Neural cell (in vitro differentiated cells): Measurements from ENCODE around the gene KCNAB2. TPM values are rescaled to one million over a fixed set of nuclear protein-coding genes. Genes with fewer than 3 reads are reported as not detected.

ENCODE experiments used
- H2AFZ ChIP-seq: fragments of 200-600, 300-800 bp; sonication (generic), shearing (Covaris generic); 2 replicates; pipeline ENCODE4 v1.6.0; 2014; ENCODE audit warnings: low read depth, mild to moderate bottlenecking, antibody characterized with exemption, low read length, moderate library complexity
- H3F3A ChIP-seq: fragments of 200-600 bp; shearing (Covaris generic); 2 replicates; pipeline ENCODE4 v1.6.1; 2016; ENCODE audit warnings: mild to moderate bottlenecking, moderate library complexity, mixed read lengths, antibody characterized with exemption, low read length; ENCODE audit not compliant: insufficient read depth, poor library complexity, severe bottlenecking
- H3K27ac ChIP-seq: fragments of 200-600, 300-800 bp; sonication (generic), shearing (Covaris generic); 2 replicates; pipeline ENCODE4 v1.5.1; 2014; ENCODE audit warnings: mild to moderate bottlenecking, low read length, moderate library complexity
- H3K27me3 ChIP-seq: fragments of 300-800, 200-600 bp; sonication (generic), shearing (Covaris generic); 2 replicates; pipeline ENCODE4 v1.6.0; 2014; ENCODE audit warnings: mild to moderate bottlenecking, low read depth, low read length, moderate library complexity; ENCODE audit not compliant: insufficient read depth
- H3K36me3 ChIP-seq: fragments of 300-800, 200-600 bp; sonication (generic), shearing (Covaris generic); 2 replicates; pipeline ENCODE4 v1.5.1; 2014; ENCODE audit warnings: mild to moderate bottlenecking, antibody characterized with exemption, low read length, moderate library complexity; ENCODE audit not compliant: insufficient read depth
- H3K4me2 ChIP-seq: fragments of 300-800, 200-600 bp; sonication (generic), shearing (Covaris generic); 2 replicates; pipeline ENCODE4 v1.6.0; 2014; ENCODE audit warnings: mild to moderate bottlenecking, low read length
- H3K4me3 ChIP-seq: fragments of 300-800, 200-600 bp; sonication (generic), shearing (Covaris generic); 2 replicates; pipeline ENCODE4 v1.5.1; 2014; ENCODE audit warnings: mild to moderate bottlenecking, low read length, moderate library complexity
- H3K79me2 ChIP-seq: fragments of 200-600 bp; shearing (Covaris generic); replicated peaks from 2 replicates; pipeline ENCODE4 v1.6.0; 2014; ENCODE audit warnings: mild to moderate bottlenecking, low read length, moderate library complexity; ENCODE audit not compliant: insufficient read depth
- H3K9ac ChIP-seq: fragments of 300-800, 200-600 bp; sonication (generic), shearing (Covaris generic); 2 replicates; pipeline ENCODE4 v1.6.1; 2016; ENCODE audit warnings: mild to moderate bottlenecking, low read length, mixed read lengths
- H3K9me2 ChIP-seq: fragments of 200-600 bp; shearing (Covaris generic); 2 replicates; pipeline ENCODE4 v1.6.1; 2016; ENCODE audit warnings: mild to moderate bottlenecking, low read length, mixed read lengths; ENCODE audit not compliant: insufficient read depth
- H3K9me3 ChIP-seq: fragments of 200-600, 300-800 bp; sonication (generic), shearing (Covaris generic); 2 replicates; pipeline ENCODE4 v1.6.1; 2016; ENCODE audit warnings: mild to moderate bottlenecking, mixed run types, low read length, moderate library complexity, mixed read lengths
- H4K20me1 ChIP-seq: fragments of 200-600 bp; shearing (Covaris generic); 2 replicates; pipeline ENCODE4 v1.6.1; 2016; ENCODE audit warnings: mild to moderate bottlenecking, mixed run types; ENCODE audit not compliant: insufficient read depth
- CTCF ChIP-seq: fragments of 450-650 bp; IDR thresholded peaks from 2 replicates; pipeline ENCODE4 v1.5.1; 2014; ENCODE audit warnings: antibody characterized with exemption, mild to moderate bottlenecking, moderate library complexity; ENCODE audit not compliant: poor library complexity, severe bottlenecking
- EP300 ChIP-seq: fragments of 450-650 bp; conservative IDR thresholded peaks from 2 replicates; pipeline ENCODE4 v1.6.1; 2014; ENCODE audit warnings: antibody characterized with exemption, mild to moderate bottlenecking, moderate library complexity; ENCODE audit not compliant: poor library complexity, severe bottlenecking
- EZH2 ChIP-seq: fragments of 200-600, 300-800 bp; shearing (Covaris generic), sonication (generic); IDR thresholded peaks from 2 replicates; pipeline ENCODE4 v1.6.1; 2014; ENCODE audit warnings: antibody characterized with exemption, low read length, borderline replicate concordance, mild to moderate bottlenecking; ENCODE audit not compliant: insufficient read depth, poor library complexity, severe bottlenecking
- MXI1 ChIP-seq: fragments of 450-650 bp; conservative IDR thresholded peaks from 2 replicates; pipeline ENCODE4 v1.6.1; 2014; ENCODE audit warnings: antibody characterized with exemption, mild to moderate bottlenecking; ENCODE audit not compliant: poor library complexity, severe bottlenecking
- POLR2AphosphoS5 ChIP-seq: IDR thresholded peaks from 2 replicates; pipeline ENCODE4 v1.6.1; 2012
- RAD21 ChIP-seq: fragments of 450-650 bp; conservative IDR thresholded peaks from 2 replicates; pipeline ENCODE4 v1.6.1; 2014; ENCODE audit warnings: antibody characterized with exemption, mild to moderate bottlenecking, moderate library complexity
- REST ChIP-seq: IDR thresholded peaks from 2 replicates; pipeline ENCODE4 v1.6.1; 2012; ENCODE audit warnings: borderline replicate concordance
- SMC3 ChIP-seq: fragments of 450-650 bp; conservative IDR thresholded peaks from 2 replicates; pipeline ENCODE4 v1.6.1; 2014; ENCODE audit warnings: antibody characterized with exemption, mild to moderate bottlenecking, moderate library complexity; ENCODE audit not compliant: poor library complexity
- TAF1 ChIP-seq: IDR thresholded peaks from 2 replicates; pipeline ENCODE4 v1.6.1; 2012; ENCODE audit warnings: low read depth
- polyA plus RNA-seq: library from polyadenylated mRNA; depleted of rRNA; stranded (reverse); fragments of >200 nt; gene quantifications from 2 replicates; pipeline ENCODE4 v1.2.3, GENCODE V29; 2014

Gene KCNAB2
- polyA plus RNA-seq, 1 donor from 2014 or later: 11.7 TPM

GRCh38 chr1:6099297-6099696 lies 53.6 kb downstream of the KCNAB2 start:
- TF ChIP-seq RAD21: no peak
- no peak for TF ChIP-seq SMC3
- no peak for TF ChIP-seq REST
- no peak for TF ChIP-seq TAF1
- TF ChIP-seq MXI1: no peak
- no peak for TF ChIP-seq EP300
- no peak for TF ChIP-seq POLR2AphosphoS5
- TF ChIP-seq CTCF: no peak
- no peak for TF ChIP-seq EZH2
- no peaks in the 10 kb centered on the region for H3K36me3 ChIP-seq
- no peaks in the 10 kb centered on the region for H3F3A ChIP-seq
- H3K79me2 ChIP-seq: no peaks in the 10 kb centered on the region
- H3K27me3 ChIP-seq: no peaks in the 10 kb centered on the region
- no peaks in the 10 kb centered on the region for H3K9me2 ChIP-seq
- no peaks in the 10 kb centered on the region for H4K20me1 ChIP-seq
- no peak overlapping the region for H3K27ac ChIP-seq
- no peak overlapping the region for H3K9ac ChIP-seq
- H3K9me3 ChIP-seq: no peaks in the 10 kb centered on the region
- H2AFZ ChIP-seq: no peak overlapping the region
- H3K4me3 ChIP-seq: no peak overlapping the region
- H3K4me2 ChIP-seq: no peak overlapping the region

GRCh38 chr1:6099787-6100765 lies 54.4 kb downstream of the KCNAB2 start:
- no peaks in the 10 kb centered on the region for H3K79me2 ChIP-seq
- no peaks in the 10 kb centered on the region for H3K27me3 ChIP-seq
- no peak overlapping the region for H2AFZ ChIP-seq
- H3K9me2 ChIP-seq: no peaks in the 10 kb centered on the region
- H3K4me3 ChIP-seq: no peak overlapping the region
- no peaks in the 10 kb centered on the region for H3K36me3 ChIP-seq
- H3K9ac ChIP-seq: no peak overlapping the region
- no peaks in the 10 kb centered on the region for H4K20me1 ChIP-seq
- no peak overlapping the region for H3K27ac ChIP-seq
- H3K9me3 ChIP-seq: no peaks in the 10 kb centered on the region
- no peak for TF ChIP-seq SMC3
- TF ChIP-seq RAD21: no peak
- no peak for TF ChIP-seq EP300
- no peak for TF ChIP-seq CTCF
- no peak for TF ChIP-seq REST
- TF ChIP-seq MXI1: no peak
- no peak for TF ChIP-seq POLR2AphosphoS5
- TF ChIP-seq TAF1: no peak
- TF ChIP-seq EZH2: no peak
- no peaks in the 10 kb centered on the region for H3F3A ChIP-seq
- H3K4me2 ChIP-seq: no peak overlapping the region
